ENCODE results near the gene KLF9. TPM values are rescaled to one million over a fixed set of nuclear protein-coding genes. Genes with fewer than 3 reads are reported as not detected.

KLF9 gene
- total and polyA plus RNA-seq, 4 donors: 2.2 to 77.0 (median 16.7) TPM

- Histone ChIP-seq H3K9me3 (ENCODE audit: control insufficient read depth in 4 of 4, low read length in 3 of 4) (no peaks in the 10 kb centered on the region), H3K36me3 (ENCODE audit: control insufficient read depth in 4 of 4, insufficient read depth in 3 of 4, low read depth in 1 of 4, low read length in 3 of 4) (peaks cover 3 to 20% (median 17%) of the 10 kb centered on the region in 4 donors), H3K27me3 (ENCODE audit: control insufficient read depth in 4 of 4, insufficient read depth in 4 of 4, low read length in 3 of 4) (no peaks in the 10 kb centered on the region), H3K27ac (ENCODE audit: low read depth in 1 of 2, low read length in 2 of 2) (no peak overlapping the region), H3K4me3 (ENCODE audit: low read depth in 1 of 3, low read length in 3 of 3) (no peak overlapping the region), H3K9ac (ENCODE audit: low read depth in 1 of 2, low read length in 2 of 2) (no peak overlapping the region), H3K4me1 (ENCODE audit: control insufficient read depth in 4 of 4, insufficient read depth in 4 of 4, low read length in 3 of 4) (peaks cover 0 to 4% (median under 1%) of the 10 kb centered on the region in 4 donors)
- 67% methylated on average over 6 of the region's 6 CpGs for WGBS
- no peak for DNase-seq (ENCODE audit: low spot score)
- TF ChIP-seq FOXA1 (IDR thresholded peaks at IDR 0.05) (no peak), EGR1 (IDR thresholded peaks at IDR 0.05; ENCODE audit: low read depth in 2 of 2) (no peak), HNF4G (IDR thresholded peaks at IDR 0.05) (no peak), YY1 (IDR thresholded peaks at IDR 0.05) (no peak), TAF1 (conservative IDR thresholded peaks at IDR 0.05) (no peak), REST (IDR thresholded peaks at IDR 0.05) (no peak), CTCF (IDR thresholded peaks at IDR 0.05; ENCODE audit: low read depth, low read length, missing input control) (no peak), ZBTB33 (IDR thresholded peaks at IDR 0.05) (no peak), GABPA (IDR thresholded peaks at IDR 0.05 in 1 of 2, conservative IDR thresholded peaks at IDR 0.05 in 1 of 2) (no peak), SP1 (IDR thresholded peaks at IDR 0.05) (no peak), HNF4A (conservative IDR thresholded peaks at IDR 0.05) (no peak), RXRA (IDR thresholded peaks at IDR 0.05) (no peak), FOXA2 (IDR thresholded peaks at IDR 0.05) (no peak), NR2F2 (IDR thresholded peaks at IDR 0.05) (no peak), RAD21 (IDR thresholded peaks at IDR 0.05) (no peak), JUND (IDR thresholded peaks at IDR 0.05) (no peak), MAX (IDR thresholded peaks at IDR 0.05) (no peak), ATF3 (IDR thresholded peaks at IDR 0.05) (no peak)
Measured at GRCh38 chr9:70382046-70382708, 32.3 kb downstream of the KLF9 start.

Data from liver (tissue), 9 donors.